HG03039 (cell line): Measurements from ENCODE around the gene GLRX3.
"Not testable (repeated sequence)": the region's sequence is repeated elsewhere in the genome, so short reads cannot be mapped to it uniquely, and the experiment has no call there.

ENCODE experiments used
- ATAC-seq: cut with Tn5 transposase; IDR thresholded peaks from one replicate; pipeline ENCODE4 v1.9.1; 2021; ENCODE audit warnings: mild to moderate bottlenecking, moderate library complexity; ENCODE audit not compliant: unreplicated experiment

Gene GLRX3

GRCh38 chr10:130136226-130137089, at the start of gene GLRX3:
Gene GLRX3 (plus strand): TSS chr10:130136391. CDS start chr10:130136421, 30 bp downstream.
- ATAC-seq, result peak; percentile 82

GRCh38 chr10:130090565-130090964, 45.6 kb upstream of the GLRX3 start:
- ATAC-seq, result not testable (repeated sequence)

GRCh38 chr10:130099344-130099743, 36.8 kb upstream of the GLRX3 start:
- no peak for ATAC-seq

- no peak for ATAC-seq
Observed at GRCh38 chr10:130105724-130106123, 30.5 kb upstream of the GLRX3 start.

GRCh38 chr10:130108146-130108545, 28.0 kb upstream of the GLRX3 start:
- ATAC-seq, result not testable (repeated sequence)

- ATAC-seq, result no peak
Observed at GRCh38 chr10:130108934-130109604, 27.1 kb upstream of the GLRX3 start.

GRCh38 chr10:130109796-130110245, 26.4 kb upstream of the GLRX3 start:
- ATAC-seq, result no peak

- ATAC-seq, result peak; percentile 80
Observed at GRCh38 chr10:130110246-130111112, 25.7 kb upstream of the GLRX3 start, which contains the start of gene C10orf143. Gene C10orf143 (minus strand): TSS chr10:130110830. CDS start chr10:130110772, 58 bp downstream.

GRCh38 chr10:130111113-130111851, 24.9 kb upstream of the GLRX3 start:
- peak; percentile 88 for ATAC-seq

GRCh38 chr10:130111852-130112180, 24.4 kb upstream of the GLRX3 start:
- no peak for ATAC-seq

- no peak for ATAC-seq
Observed at GRCh38 chr10:130112821-130113220, 23.4 kb upstream of the GLRX3 start.

- not testable (repeated sequence) for ATAC-seq
Observed at GRCh38 chr10:130116942-130117341, 19.2 kb upstream of the GLRX3 start.

GRCh38 chr10:130117535-130117934, 18.7 kb upstream of the GLRX3 start:
- not testable (repeated sequence) for ATAC-seq

- ATAC-seq, result no peak
Observed at GRCh38 chr10:130121486-130122079, 14.6 kb upstream of the GLRX3 start.

- ATAC-seq, result peak; percentile 90
Observed at GRCh38 chr10:130127364-130128061, 8.7 kb upstream of the GLRX3 start.

GRCh38 chr10:130128062-130128781, 8.0 kb upstream of the GLRX3 start:
- ATAC-seq, result no peak

- ATAC-seq, result no peak
Observed at GRCh38 chr10:130128922-130129321, 7.3 kb upstream of the GLRX3 start.

GRCh38 chr10:130135676-130136225, 440 bp upstream of the GLRX3 start:
- ATAC-seq, result no peak
